PC-3 (cell line): ENCODE measurements around the gene PRSS36. TPM values are rescaled to one million over a fixed set of nuclear protein-coding genes. Genes with fewer than 3 reads are reported as not detected.

Experiments
- ATAC-seq: fragments of 200-7000 bp; cut with Tn5 transposase; 2 replicates; pipeline ENCODE4 v1.9.1; 2020; ENCODE audit warnings: mild to moderate bottlenecking, moderate library complexity
- BruUV-seq: library from RNA; stranded (reverse); fragments of 400-500 nt; replicated peaks from 2 replicates; lab custom pipeline; 2021; lab: Mats Ljungman, UMichigan
- CTCF ChIA-PET: fragments of 300-600 bp; sonication (Branson Sonifier 250); formaldehyde crosslinking; loops from one replicate; lab custom pipeline; 2022; ENCODE audit warnings: antibody characterized with exemption; lab: Charles Lee
- POLR2A ChIA-PET: fragments of 300-600 bp; sonication (Branson Sonifier 250); formaldehyde crosslinking; loops from one replicate; lab custom pipeline; 2022; ENCODE audit warnings: antibody characterized with exemption; ENCODE audit not compliant: unreplicated experiment; lab: Charles Lee
- DNase-seq: peaks from one replicate; pipeline ENCODE4 v3.0.0-alpha.2; 2015
- H2AFZ ChIP-seq: fragments of 300-600 bp; sonication (generic); 2 replicates; pipeline ENCODE4 v1.6.0; 2016; ENCODE audit warnings: antibody characterized with exemption, low read length
- H3F3A ChIP-seq: fragments of 300-600 bp; sonication (generic); one replicate; pipeline ENCODE4 v1.6.0; 2017; ENCODE audit warnings: antibody characterized with exemption, low read length, control low read depth, mild to moderate bottlenecking; ENCODE audit not compliant: unreplicated experiment
- H3K27ac ChIP-seq: fragments of 300-600 bp; sonication (generic); 2 replicates; pipeline ENCODE4 v1.5.1; 2016; ENCODE audit warnings: mild to moderate bottlenecking, low read length
- H3K27me3 ChIP-seq: fragments of 300-600 bp; sonication (generic); 2 replicates; pipeline ENCODE4 v1.6.1; 2016; ENCODE audit warnings: low read length, mixed read lengths
- H3K36me3 ChIP-seq: fragments of 300-600 bp; sonication (generic); 2 replicates; pipeline ENCODE4 v1.6.1; 2016; ENCODE audit warnings: low read depth, mixed run types, low read length, mixed read lengths
- H3K4me1 ChIP-seq: fragments of 300-600 bp; sonication (generic); 2 replicates; pipeline ENCODE4 v1.5.1; 2016; ENCODE audit warnings: low read length; ENCODE audit not compliant: insufficient read depth
- H3K4me2 ChIP-seq: fragments of 300-600 bp; sonication (generic); 2 replicates; pipeline ENCODE4 v1.6.0; 2016; ENCODE audit warnings: low read length
- H3K4me3 ChIP-seq: fragments of 300-600 bp; sonication (generic); 2 replicates; pipeline ENCODE4 v1.5.1; 2016; ENCODE audit warnings: mild to moderate bottlenecking, low read length, mixed read lengths
- H3K79me2 ChIP-seq: fragments of 300-600 bp; sonication (generic); 2 replicates; pipeline ENCODE4 v1.6.1; 2017; ENCODE audit warnings: low read length, mixed read lengths
- H3K9ac ChIP-seq: fragments of 300-600 bp; sonication (generic); 2 replicates; pipeline ENCODE4 v1.6.0; 2016; ENCODE audit warnings: mild to moderate bottlenecking, low read length
- H3K9me2 ChIP-seq: fragments of 300-600 bp; sonication (generic); replicated peaks from 2 replicates; pipeline ENCODE4 v1.6.1; 2016; ENCODE audit warnings: mixed run types, low read length, mixed read lengths
- H3K9me3 ChIP-seq: fragments of 300-600 bp; sonication (generic); 2 replicates; pipeline ENCODE4 v1.6.1; 2016; ENCODE audit warnings: low read length, mixed read lengths
- H4K20me1 ChIP-seq: fragments of 300-600 bp; sonication (generic); 2 replicates; pipeline ENCODE4 v1.6.1; 2016; ENCODE audit warnings: low read length, mixed read lengths
- EZH2 ChIP-seq: fragments of 300-600 bp; sonication (generic); IDR thresholded peaks from one replicate; pipeline ENCODE4 v1.6.1; 2017; ENCODE audit warnings: antibody characterized with exemption, mild to moderate bottlenecking, low read length; ENCODE audit not compliant: unreplicated experiment
- EZH2phosphoT487 ChIP-seq: fragments of 300-600 bp; sonication (generic); IDR thresholded peaks from 2 replicates; pipeline ENCODE4 v1.6.1; 2018; ENCODE audit warnings: mild to moderate bottlenecking, antibody characterized with exemption, low read length, borderline replicate concordance
- intact Hi-C: fragments of 100-400 bp; cut with micrococcal nuclease; formaldehyde crosslinking; loops from 2 replicates; pipeline ENCODE4 v1.9.0; 2023
- total RNA-seq: library from RNA; depleted of rRNA; stranded (reverse); fragments of >200 nt; gene quantifications from 2 replicates; pipeline ENCODE4 v1.2.3, GENCODE V29; 2014
- TF ChIP-seq, protein P1 (sequence below): fragments of 300-600 bp; sonication (generic); conservative IDR thresholded peaks from 2 replicates; pipeline ENCODE4 v1.5.1; 2017; ENCODE audit warnings: antibody characterized with exemption, low read depth, mild to moderate bottlenecking, low read length

The PRSS36 gene
- total RNA-seq, 1 experiment from 2014 or later, result 0.51 TPM

DNA sequence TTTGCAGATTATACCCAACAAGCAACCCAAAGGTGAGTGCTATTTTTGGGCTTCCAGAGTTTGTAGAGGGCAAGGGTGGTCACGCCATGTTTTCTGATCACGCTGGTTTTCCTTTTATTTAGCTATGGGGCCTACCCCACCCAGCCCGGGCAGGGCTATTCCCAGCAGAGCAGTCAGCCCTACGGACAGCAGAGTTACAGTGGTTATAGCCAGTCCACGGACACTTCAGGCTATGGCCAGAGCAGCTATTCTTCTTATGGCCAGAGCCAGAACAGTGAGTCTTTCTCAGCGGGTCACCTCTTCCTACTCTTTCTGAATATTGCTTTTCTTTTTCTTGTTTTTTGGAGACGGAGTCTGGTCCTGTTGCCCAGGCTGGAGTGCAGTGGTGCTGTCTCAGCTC lies 32.5 kb upstream of the PRSS36 start:
- H3K27ac ChIP-seq, result no peak overlapping the region

DNA sequence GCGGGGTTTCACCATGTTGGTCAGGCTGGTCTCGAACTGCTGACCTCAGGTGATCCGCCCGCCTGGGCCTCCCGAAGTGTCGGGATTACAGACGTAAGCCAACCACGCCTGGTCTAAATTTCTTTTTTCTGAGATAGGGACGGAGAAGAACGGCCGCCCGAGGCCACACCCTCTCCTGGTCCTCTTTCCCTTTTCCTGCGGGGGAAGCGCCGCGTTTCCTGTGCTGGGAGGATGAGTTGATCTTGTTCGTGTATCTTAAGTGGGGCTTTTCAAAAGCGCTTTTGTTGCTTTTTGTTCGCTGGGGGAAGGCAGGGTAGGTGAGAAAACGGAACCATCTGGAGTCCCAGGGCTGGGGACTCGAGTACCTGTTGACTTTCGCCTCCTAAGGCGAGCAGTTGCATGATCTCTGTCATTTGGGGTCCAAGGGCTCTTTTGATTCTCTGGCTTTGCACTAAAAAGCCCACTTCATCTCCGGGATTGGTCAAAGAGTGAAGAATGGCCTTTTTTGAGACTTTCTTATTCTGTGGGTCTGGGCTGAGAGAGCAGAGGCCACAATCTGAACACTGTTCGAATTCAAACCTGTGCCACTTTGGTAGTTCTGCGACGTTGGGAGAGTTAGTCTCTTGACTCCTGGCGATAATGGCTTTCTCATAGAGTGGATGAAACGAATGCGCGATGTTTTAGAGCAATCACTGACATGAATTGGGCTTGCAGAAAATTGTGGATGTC lies 31.4 kb upstream of the PRSS36 start:
- Histone ChIP-seq H3K36me3 (peaks cover 47% of the 10 kb centered on the region), H3K79me2 (peaks cover 69% of the 10 kb centered on the region), H2AFZ (no peak overlapping the region), H3K9me3 (no peaks in the 10 kb centered on the region), H3K27ac (no peak overlapping the region), H3K9me2 (no peaks in the 10 kb centered on the region), H3K9ac (peak overlapping the region; percentile 95), H3K27me3 (no peaks in the 10 kb centered on the region), H3K4me2 (peak overlapping the region; percentile 93), H3F3A (no peaks in the 10 kb centered on the region), H3K4me3 (peak overlapping the region; percentile 98), H3K4me1 (peaks cover 12% of the 10 kb centered on the region; the same call in 1 of the 2 replicates), H4K20me1 (peaks cover 54% of the 10 kb centered on the region)
- intact Hi-C loops, result no loop called here
- ChIA-PET POLR2A (interaction anchor here (0.6 to 2.0 kb wide), 2 partner anchors 39 to 335 kb away, joined by 3 to 11 read pairs; no protein-coding TSS in a partner anchor), CTCF (no interaction called here)
- TF ChIP-seq, protein P1, sequence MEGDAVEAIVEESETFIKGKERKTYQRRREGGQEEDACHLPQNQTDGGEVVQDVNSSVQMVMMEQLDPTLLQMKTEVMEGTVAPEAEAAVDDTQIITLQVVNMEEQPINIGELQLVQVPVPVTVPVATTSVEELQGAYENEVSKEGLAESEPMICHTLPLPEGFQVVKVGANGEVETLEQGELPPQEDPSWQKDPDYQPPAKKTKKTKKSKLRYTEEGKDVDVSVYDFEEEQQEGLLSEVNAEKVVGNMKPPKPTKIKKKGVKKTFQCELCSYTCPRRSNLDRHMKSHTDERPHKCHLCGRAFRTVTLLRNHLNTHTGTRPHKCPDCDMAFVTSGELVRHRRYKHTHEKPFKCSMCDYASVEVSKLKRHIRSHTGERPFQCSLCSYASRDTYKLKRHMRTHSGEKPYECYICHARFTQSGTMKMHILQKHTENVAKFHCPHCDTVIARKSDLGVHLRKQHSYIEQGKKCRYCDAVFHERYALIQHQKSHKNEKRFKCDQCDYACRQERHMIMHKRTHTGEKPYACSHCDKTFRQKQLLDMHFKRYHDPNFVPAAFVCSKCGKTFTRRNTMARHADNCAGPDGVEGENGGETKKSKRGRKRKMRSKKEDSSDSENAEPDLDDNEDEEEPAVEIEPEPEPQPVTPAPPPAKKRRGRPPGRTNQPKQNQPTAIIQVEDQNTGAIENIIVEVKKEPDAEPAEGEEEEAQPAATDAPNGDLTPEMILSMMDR, result no peak
- no peak for TF ChIP-seq EZH2
- TF ChIP-seq EZH2phosphoT487, result no peak
- TSS peak; percentile 32 for BruUV-seq
- no peak for ATAC-seq
- DNase-seq, result peak; percentile 30

More for the DNA sequence above, 32.5 kb upstream of the PRSS36 start:
- no peak for ATAC-seq
- peaks cover 58% of the 10 kb centered on the region for H3K36me3 ChIP-seq
- peaks cover 66% of the 10 kb centered on the region for H4K20me1 ChIP-seq
- no peak overlapping the region for H2AFZ ChIP-seq
- ChIA-PET CTCF (interaction anchor here (0.7 kb wide), 1 partner anchor 41 kb away, joined by 3 read pairs; no protein-coding TSS in a partner anchor), POLR2A (no interaction called here)
- peak overlapping the region; percentile 95; the same call in 1 of the 2 replicates for H3K9ac ChIP-seq
- no peaks in the 10 kb centered on the region for H3K9me3 ChIP-seq
- H3K27me3 ChIP-seq, result no peaks in the 10 kb centered on the region
- H3K4me1 ChIP-seq, result peaks cover 12% of the 10 kb centered on the region; the same call in 1 of the 2 replicates
- peaks cover 80% of the 10 kb centered on the region for H3K79me2 ChIP-seq
- DNase-seq, result no peak
- H3F3A ChIP-seq, result no peaks in the 10 kb centered on the region
- H3K4me3 ChIP-seq, result peak overlapping the region; percentile 98
- intact Hi-C loops, result no loop called here
- H3K4me2 ChIP-seq, result peak overlapping the region; percentile 93
- TF ChIP-seq, protein P1, result no peak
- TF ChIP-seq EZH2 (no peak), EZH2phosphoT487 (no peak)
- no TSS peak for BruUV-seq
- H3K9me2 ChIP-seq, result no peaks in the 10 kb centered on the region
